Measurements from ENCODE around the gene TMEM248.
"Not testable (repeated sequence)": the region's sequence is repeated elsewhere in the genome, so short reads cannot be mapped to it uniquely, and the experiment has no call there.

Gene TMEM248

GRCh38 chr7:66950763-66951162 is 29.7 kb downstream of the TMEM248 start:
- DNase-seq (ENCODE audit: low spot score) = no peak

- DNase-seq (ENCODE audit: low spot score) = peak; percentile 73
These were observed 31.5 kb downstream of the TMEM248 start for GRCh38 chr7:66952343-66953043.

GRCh38 chr7:66953044-66953427 is 32.0 kb downstream of the TMEM248 start:
- DNase-seq (ENCODE audit: low spot score) = no peak

- no peak for DNase-seq (ENCODE audit: low spot score)
These were observed 36.7 kb downstream of the TMEM248 start for GRCh38 chr7:66957595-66958290.

- no peak for DNase-seq (ENCODE audit: low spot score)
These were observed 37.7 kb downstream of the TMEM248 start for GRCh38 chr7:66958538-66959350.

GRCh38 chr7:66960192-66960591 is 39.2 kb downstream of the TMEM248 start:
- no peak for DNase-seq (ENCODE audit: low spot score)

- no peak for DNase-seq (ENCODE audit: low spot score)
These were observed 40.1 kb downstream of the TMEM248 start for GRCh38 chr7:66961096-66961495.

- no peak for DNase-seq (ENCODE audit: low spot score)
These were observed 43.4 kb downstream of the TMEM248 start for GRCh38 chr7:66964411-66964810.

- no peak for DNase-seq (ENCODE audit: low spot score)
These were observed 46.0 kb downstream of the TMEM248 start for GRCh38 chr7:66967029-66967428.

GRCh38 chr7:66969001-66969400 is 48.0 kb downstream of the TMEM248 start:
- DNase-seq (ENCODE audit: low spot score) = not testable (repeated sequence)

GRCh38 chr7:66970310-66970709 is 49.3 kb downstream of the TMEM248 start:
- no peak for DNase-seq (ENCODE audit: low spot score)

- DNase-seq (ENCODE audit: low spot score) = no peak
These were observed 54.1 kb downstream of the TMEM248 start for GRCh38 chr7:66974986-66975590.

GRCh38 chr7:66978312-66978711 is 57.3 kb downstream of the TMEM248 start:
- not testable (repeated sequence) for DNase-seq (ENCODE audit: low spot score)

GRCh38 chr7:66979013-66979412 is 58.0 kb downstream of the TMEM248 start:
- not testable (repeated sequence) for DNase-seq (ENCODE audit: low spot score)

GRCh38 chr7:66980336-66980735 is 59.3 kb downstream of the TMEM248 start:
- DNase-seq (ENCODE audit: low spot score) = not testable (repeated sequence)

GRCh38 chr7:66989552-66989951 is 68.5 kb downstream of the TMEM248 start:
- DNase-seq (ENCODE audit: low spot score) = not testable (repeated sequence)

GRCh38 chr7:66994051-66994450 is 73.0 kb downstream of the TMEM248 start:
- not testable (repeated sequence) for DNase-seq (ENCODE audit: low spot score)

- peak; percentile 12 for DNase-seq (ENCODE audit: low spot score)
These were observed 73.6 kb downstream of the TMEM248 start for GRCh38 chr7:66994691-66995049.

GRCh38 chr7:66995050-66995776 is 74.2 kb downstream of the TMEM248 start, which contains the start of gene SBDS:
TSS of gene SBDS (minus strand) at chr7:66995586. CDS start at chr7:66995417, 169 bp downstream.
- DNase-seq (ENCODE audit: low spot score) = peak; percentile 77

- DNase-seq (ENCODE audit: low spot score) = peak; percentile 75
These were observed 75.6 kb downstream of the TMEM248 start, which contains the start of gene TYW1 for GRCh38 chr7:66996444-66997191. TSS of gene TYW1 (plus strand) at chr7:66996833. CDS start at chr7:66996979, 146 bp downstream.
